22Rv1 (cell line): ENCODE data around the gene PTPRA.
A peak's percentile ranks its signal among the peaks of the same experiment; 100 is the strongest.

Experiments used
- H3K27ac ChIP-seq: fragments of 450-650 bp; 2 replicates; pipeline ENCODE4 v1.5.1; 2017
- ZFX ChIP-seq: fragments of 450-650 bp; IDR thresholded peaks from 2 replicates; pipeline ENCODE4 v1.6.1; 2017; ENCODE audit warnings: antibody characterized with exemption, borderline replicate concordance
- TF ChIP-seq, protein P1 (sequence below): fragments of 450-650 bp; IDR thresholded peaks from 2 replicates; pipeline ENCODE4 v1.5.1; 2017; ENCODE audit warnings: mild to moderate bottlenecking

PTPRA gene

DNA sequence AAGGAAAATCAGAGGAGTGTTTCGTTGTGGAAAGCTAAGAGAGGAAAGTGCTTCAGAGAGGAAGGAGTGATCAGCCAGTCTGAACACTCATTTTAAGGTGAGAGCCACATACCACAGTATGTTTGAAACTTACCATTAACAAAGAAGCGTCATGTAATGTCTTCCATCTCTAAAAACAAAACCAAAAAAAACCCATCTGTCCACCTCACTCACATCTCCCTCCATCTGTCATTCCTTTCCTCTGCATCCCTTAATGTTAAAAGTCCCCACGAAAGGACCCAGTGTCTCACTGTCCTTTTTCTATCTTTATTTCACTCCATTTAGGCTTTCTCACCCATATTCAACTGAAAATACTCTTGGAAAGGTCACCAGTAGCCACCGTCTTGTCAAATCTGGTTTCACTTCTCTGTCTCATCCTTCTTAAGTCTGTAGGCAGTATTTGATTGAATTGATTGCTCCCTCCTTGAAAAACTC, 110.8 kb downstream of the PTPRA start:
- TF ChIP-seq, protein P1, sequence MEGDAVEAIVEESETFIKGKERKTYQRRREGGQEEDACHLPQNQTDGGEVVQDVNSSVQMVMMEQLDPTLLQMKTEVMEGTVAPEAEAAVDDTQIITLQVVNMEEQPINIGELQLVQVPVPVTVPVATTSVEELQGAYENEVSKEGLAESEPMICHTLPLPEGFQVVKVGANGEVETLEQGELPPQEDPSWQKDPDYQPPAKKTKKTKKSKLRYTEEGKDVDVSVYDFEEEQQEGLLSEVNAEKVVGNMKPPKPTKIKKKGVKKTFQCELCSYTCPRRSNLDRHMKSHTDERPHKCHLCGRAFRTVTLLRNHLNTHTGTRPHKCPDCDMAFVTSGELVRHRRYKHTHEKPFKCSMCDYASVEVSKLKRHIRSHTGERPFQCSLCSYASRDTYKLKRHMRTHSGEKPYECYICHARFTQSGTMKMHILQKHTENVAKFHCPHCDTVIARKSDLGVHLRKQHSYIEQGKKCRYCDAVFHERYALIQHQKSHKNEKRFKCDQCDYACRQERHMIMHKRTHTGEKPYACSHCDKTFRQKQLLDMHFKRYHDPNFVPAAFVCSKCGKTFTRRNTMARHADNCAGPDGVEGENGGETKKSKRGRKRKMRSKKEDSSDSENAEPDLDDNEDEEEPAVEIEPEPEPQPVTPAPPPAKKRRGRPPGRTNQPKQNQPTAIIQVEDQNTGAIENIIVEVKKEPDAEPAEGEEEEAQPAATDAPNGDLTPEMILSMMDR = no peak
- TF ChIP-seq ZFX = no peak
- no peak overlapping the region for H3K27ac ChIP-seq

DNA sequence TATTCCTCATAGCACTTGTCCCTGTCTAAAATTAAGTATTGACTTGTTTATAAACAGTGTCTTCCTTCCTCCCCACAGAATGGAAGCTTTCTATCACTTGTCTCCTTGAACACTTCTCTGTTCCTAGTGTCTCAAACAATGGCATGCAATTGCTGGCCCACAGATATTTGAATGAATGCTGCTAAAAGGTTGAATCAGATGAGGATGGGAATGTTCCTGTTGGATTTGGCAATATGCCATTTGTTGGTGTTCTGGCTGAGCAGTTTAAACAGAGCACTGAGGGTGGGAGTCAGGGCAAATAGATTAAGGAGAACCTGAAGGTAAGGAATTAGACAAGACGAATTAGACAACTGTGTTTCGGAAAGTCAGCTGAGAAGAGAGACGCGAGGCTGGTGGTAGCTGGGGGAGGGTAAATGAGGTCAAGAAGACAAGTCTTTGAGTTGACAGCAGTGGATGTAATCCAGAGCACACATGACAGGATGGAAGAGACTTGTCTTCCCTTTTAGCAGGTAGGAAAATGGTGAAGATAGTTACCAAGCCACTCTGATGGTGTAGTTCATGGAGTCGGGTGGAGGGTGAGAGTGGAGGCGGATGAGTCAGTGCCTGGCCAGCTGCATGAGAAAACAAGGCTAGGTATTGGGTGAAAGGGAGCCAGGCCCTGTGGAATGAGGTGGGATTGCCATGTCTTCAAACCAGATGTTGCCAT, 111.8 kb downstream of the PTPRA start:
- TF ChIP-seq, protein P1 = no peak
- TF ChIP-seq ZFX = no peak
- H3K27ac ChIP-seq = no peak overlapping the region

DNA sequence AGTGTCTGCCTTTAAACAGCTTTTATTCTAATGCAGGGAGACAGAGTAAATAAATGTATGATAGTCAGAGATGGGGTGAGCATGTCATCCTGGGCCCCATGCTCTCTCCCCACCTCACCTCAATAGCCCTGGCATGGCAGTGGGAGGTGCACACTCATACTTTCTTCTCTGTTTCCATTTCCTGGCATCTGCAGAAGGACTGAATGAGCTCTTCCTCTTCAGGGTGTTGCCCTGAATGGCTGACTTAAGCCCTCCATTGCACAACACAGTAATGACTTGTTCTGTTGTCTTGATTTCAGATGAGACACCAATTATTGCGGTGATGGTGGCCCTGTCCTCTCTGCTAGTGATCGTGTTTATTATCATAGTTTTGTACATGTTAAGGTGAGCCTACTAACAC, 113.2 kb downstream of the PTPRA start:
- H3K27ac ChIP-seq = no peak overlapping the region
- TF ChIP-seq ZFX = no peak
- TF ChIP-seq, protein P1 = no peak

DNA sequence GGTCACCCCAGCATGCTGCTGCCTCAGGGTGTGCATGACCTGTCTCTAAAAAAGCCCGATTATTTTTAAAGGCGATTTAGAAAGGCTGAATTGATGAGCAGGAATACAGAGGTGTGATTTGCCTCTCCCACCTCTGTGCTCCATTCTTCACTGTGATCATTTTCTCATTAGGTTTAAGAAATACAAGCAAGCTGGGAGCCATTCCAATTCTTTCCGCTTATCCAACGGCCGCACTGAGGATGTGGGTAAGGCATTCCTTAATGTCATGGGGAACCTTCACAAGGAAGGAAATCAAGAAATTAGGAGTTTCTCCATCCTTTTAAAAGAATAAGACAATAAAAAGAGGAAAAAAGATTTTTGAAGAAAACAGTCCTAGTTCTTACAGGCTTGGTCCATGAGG, 114.6 kb downstream of the PTPRA start:
- TF ChIP-seq, protein P1 = no peak
- no peak for TF ChIP-seq ZFX
- H3K27ac ChIP-seq = no peak overlapping the region

DNA sequence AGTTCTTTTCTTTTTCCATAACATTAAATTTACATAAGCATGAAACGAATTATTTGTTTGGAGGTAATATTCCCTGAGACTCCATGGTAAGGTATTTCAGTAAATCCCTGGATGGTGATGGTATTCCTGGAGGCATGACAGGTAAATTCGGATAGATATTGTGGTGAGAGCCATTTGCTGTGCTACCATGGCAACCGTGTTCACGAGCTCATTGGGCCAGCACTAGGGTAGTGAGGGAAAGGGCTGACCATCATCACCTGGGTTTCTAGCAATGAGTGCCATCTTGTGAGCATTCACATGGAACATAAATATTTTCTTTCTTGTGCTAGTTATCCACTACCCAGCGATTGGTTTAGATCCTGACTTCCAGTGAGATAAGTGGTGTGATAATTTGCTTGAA, 118.3 kb downstream of the PTPRA start:
- H3K27ac ChIP-seq = no peak overlapping the region
- TF ChIP-seq, protein P1 = no peak
- TF ChIP-seq ZFX = no peak

DNA sequence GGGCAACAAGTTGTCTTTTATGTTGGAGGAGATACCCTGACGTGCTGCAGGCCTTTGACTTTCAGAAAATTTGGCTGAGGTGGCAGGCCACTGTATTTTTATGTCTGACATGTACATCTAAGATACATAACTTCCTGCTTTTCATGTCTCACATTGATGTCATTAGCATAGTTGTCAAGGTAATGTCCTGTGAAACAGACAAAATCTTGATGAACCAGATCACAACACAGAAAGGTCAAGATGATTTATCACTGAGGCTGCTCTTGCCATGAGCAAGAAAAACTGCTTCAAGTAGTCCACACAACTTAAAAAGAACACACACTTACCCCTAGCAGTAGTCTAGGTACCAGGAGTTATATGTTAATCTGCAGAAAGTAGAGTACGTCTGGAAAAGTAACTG, 120.0 kb downstream of the PTPRA start:
- no peak for TF ChIP-seq ZFX
- TF ChIP-seq, protein P1 = no peak
- no peak overlapping the region for H3K27ac ChIP-seq

DNA sequence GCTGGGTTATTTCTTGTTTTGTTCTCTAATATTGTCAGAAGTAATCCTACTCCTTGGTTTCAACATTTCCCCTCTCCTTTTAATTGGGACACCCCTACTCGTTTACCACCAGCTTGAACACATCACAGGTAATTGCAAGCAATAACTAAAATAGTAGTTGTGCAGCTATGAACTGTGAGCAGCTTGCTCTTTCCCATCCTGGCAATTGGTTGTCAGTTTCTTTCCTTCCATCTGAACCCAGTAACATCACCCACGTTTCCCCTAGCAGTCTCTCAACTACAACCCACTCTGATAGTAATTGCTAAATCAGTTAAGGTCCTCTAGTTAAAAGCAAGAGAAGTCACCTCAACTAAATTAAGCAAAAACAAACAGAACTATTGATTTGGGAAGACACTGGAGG, 122.5 kb downstream of the PTPRA start:
- TF ChIP-seq, protein P1 = no peak
- TF ChIP-seq ZFX = no peak
- H3K27ac ChIP-seq = peak overlapping the region; percentile 54
